Measurements from ENCODE around the gene STPG4.

GRCh38 chr2:47190188-47190881 is 35.2 kb upstream of the STPG4 start:
- TF ChIP-seq CTCF (IDR thresholded peaks at IDR 0.05) = no peak
- TF ChIP-seq POLR2A (IDR thresholded peaks at IDR 0.05) = no peak
